Stimulated activated CD8-positive, alpha-beta memory T cell treated with anti-CD3 and anti-CD28 coated beads, Interleukin-12 subunit alpha, Interleukin-12 subunit beta, amount 100 ng/mL, for 1 hour (primary cell): ENCODE data around the gene DARS2.
A peak's percentile ranks its signal among the peaks of the same experiment; 100 is the strongest.
"Not testable (repeated sequence)": the region's sequence is repeated elsewhere in the genome, so short reads cannot be mapped to it uniquely, and the experiment has no call there.

Source experiments
- DNase-seq: peaks from one replicate; pipeline ENCODE4 v3.0.0-alpha.2; 2020; ENCODE audit warnings: low read depth

Gene DARS2

DNA sequence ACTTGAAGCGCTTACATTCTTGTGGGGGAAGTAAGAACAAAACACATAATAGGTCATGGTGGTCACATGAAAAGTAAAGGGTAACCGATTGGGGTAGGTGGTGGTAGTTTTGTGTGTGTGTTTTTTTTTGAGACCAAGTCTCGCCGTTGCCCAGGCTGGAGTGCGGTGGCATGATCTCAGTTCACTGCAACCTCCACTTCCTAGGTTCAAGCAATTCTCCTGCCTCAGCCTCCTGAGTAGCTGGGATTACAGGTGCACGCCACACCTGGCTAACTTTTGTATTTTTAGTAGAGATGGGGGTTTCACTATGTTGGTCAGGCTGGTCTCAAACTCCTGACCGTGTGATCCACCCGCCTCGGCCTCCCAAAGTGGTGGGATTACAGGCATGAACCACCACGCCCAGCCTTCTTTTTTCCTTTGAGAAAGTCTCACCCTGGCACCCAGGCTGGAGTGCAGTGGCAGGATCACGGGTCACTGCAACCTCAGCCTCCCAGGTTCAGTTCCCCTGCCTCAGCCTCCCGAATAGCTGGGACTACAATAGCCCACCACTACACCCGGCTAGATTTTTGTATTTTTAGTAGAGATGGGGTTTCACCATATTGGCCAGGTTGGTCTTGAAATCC, 37.8 kb downstream of the DARS2 start:
- not testable (repeated sequence) for DNase-seq

DNA sequence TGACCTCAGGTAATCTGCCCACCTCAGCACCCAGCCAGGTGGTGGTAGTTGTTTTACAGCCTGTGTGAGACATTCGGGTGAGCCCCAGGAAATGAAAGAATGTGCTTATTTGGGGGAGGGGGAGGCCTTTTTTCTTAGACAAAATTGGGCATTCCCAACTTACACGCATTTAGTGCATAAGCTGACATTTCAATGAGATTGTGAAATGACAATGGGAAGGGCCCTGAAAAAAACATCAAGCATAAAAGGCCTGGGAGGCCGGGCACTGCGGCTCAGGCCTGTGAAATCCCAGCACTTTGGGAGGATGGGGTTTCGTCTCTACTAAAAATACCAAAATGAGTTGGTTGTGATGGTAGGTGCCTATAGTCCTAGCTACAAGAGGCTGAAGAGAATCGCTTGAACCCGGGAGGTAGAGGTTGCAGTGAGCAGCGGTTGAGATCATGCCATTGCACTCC, 38.3 kb downstream of the DARS2 start:
- DNase-seq, result no peak

DNA sequence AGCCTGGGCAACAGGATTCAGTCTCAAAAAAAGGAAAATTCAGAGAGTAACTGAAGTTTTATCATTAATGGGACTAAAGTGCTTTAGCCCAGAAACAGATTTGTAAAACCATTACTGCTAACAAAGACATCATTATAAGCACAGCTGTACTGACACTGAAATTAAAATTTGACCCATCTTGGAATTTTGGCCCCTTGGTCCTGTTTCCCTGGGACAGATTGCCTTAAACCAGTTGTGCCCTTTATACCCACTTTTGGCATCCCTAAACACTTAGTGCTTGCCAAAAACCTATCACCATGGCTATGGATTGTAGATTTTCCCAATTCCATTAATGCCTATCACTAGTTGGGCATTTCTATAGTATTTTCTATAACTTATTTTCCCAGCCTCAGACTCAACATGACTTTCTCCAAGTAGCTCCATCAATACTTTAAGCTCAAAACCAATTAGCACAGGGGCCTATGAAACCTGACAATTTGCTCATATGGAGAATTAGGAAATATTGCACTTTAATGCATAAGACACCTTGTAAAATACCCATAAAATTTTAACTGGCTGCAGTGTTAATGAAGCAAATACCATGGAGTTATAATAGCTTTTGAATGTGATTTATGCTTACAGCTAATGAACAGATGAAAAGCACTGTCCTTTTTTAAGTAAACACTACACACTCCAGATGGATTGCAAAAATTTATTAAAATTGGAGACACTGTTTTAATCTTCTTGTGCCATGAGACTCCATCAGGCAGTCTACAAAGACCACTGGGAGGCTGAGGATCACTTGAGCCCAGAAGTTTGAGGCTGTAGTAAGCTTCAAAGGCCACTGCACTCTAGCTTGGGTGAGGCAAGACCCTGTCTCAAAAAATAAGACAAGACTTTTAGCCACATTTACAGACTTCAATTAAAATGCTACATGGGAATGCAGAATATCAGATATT, 39.0 kb downstream of the DARS2 start:
- DNase-seq, result no peak

DNA sequence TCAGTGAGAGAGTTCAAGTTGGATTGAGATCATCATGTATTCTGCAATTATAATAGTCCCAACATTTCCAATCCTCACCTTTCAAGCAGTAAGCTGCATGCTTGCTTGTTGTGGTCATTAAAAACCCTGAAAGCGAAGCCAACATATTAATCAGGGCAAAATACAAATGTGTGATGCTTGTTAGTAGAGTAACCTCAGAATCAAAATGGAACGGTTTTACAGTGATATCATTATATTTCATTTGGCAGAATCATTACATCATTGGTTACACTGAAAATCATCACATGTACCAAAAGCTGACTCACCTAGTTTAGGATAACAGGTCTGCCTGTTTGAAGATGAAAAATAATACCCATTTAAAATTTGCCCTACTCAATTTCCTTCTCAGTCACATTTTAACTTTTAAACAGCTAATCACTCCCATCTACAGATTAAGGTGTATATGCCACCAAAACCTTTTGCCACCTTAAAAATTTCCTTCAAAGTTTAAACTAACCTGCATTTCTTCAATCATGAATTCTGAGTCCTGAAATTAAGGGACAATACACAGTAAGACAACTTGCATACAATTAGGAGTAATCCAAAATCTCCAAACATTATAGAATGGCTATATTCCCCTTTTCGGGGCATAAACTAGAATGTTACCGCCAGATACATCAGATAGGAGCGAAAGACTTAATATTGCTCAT, 39.9 kb downstream of the DARS2 start:
- DNase-seq, result no peak

DNA sequence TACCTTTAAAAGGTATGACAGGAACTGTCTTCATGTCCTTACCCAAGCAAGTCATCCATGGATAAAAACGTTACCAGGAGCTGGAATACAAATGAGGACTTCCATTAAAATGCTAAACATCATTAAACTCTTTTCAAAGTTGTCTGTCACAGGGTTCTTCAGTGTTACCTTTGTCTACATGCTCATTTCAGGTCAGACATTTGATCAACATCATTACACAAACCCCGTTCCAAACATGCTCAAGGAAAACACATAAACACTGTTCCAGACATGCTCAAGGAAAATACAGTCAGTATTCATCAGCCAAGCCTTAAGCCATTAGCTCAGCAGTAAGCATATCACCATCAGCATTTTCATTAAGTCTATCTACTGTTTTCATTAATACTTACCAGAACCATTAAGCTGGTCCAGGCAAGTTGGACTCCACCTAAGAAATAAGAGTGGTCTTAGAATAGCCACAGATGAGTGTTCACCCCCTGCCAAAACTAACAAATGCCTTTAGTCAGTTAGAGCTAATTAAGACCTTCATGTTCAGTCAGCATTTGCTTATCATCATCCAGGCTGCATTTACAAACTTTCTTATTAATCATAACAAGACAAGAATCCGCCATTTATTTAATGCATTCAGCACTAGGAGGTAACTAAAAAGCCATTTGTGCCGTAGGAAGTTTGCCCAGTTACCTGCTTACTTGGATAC, 41.1 kb downstream of the DARS2 start:
- DNase-seq, result no peak

DNA sequence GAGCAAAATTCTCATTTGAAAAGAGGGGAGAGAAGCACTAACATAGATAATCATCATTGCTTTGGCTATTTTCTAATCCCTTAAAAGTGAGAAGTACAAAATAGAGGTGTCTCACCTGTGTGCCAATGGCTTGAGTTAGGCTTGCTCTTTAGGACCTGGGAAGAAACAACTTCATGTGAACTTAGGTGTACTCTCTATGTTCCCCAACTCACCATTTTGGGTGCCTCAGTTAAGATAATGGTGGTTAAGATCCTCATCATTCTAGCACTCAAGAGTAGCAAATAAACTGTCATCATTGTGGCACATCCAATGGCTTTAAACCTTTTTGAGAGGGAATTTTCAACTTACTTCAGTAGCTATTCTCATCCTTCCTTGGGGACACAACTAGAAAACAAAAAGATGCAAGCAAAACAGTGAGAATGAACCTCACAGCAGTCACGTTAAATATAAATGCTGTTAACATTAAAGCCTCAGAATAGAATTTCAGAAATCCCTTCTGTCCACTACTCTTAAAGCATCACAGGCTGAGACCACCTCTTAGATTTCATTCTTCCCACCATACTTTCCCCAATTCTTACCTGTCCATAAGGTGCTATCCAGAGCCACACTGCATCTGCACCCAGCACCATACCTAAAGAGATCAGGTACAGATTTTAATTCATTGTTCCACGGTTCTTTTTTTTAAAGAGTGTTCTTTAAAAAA, 42.1 kb downstream of the DARS2 start:
- no peak for DNase-seq

DNA sequence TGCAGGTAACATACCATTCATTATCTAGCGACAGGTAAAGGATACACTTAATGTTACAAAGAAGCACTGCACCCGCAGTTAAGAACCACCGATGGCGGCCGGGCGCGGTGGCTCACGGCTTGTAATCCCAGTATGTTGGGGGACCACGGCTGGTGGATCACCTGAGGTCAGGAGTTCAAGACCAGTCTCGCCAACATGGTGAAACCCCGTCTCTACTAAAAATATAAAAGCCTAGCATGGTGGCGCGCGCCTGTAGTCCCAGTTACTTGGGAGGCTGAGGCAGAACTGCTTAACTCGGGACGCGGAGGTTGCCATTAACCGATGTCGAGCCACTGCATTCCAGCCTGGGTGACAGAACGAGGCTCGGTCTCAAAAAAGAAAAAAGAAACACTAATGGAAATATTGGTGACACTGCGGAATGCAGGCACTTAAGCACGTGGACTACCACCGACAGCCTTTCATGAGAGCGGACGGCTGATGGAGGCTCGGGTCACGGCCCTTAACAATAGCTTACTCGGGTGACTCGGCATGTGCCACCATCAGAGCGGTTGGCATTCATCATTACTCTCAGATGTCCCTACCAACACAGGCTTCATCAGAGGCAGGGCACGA, 42.8 kb downstream of the DARS2 start:
- peak; percentile 29 for DNase-seq

DNA sequence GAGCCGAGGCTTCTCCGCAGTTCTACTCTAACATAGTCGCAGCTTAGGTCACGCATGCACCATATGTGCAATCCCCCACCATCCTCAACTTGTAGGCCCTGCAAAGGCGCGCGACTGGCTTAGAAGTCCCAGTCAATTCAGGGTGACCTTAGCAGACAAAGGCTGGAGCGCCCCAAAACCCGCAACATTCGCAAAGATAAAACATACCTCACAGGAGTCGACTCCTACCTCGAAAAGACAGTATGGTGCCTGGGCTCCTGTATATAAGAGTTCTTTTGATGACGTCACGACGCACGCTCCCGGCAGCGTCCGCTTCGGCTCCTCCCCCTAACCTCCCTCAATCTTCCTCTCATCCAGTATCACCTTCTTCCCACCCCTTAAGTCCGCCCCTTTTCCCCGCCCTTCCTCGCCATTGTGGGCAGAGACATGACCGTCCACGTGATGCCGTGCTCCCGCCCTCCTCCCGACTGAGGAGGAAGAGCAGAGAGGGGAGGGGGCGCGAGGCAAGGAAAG, 43.3 kb downstream of the DARS2 start, which contains the start of gene GAS5:
Gene GAS5 (minus strand): TSS at position 237 of the 513 bp plus-strand sequence.
- peak; percentile 97 for DNase-seq

DNA sequence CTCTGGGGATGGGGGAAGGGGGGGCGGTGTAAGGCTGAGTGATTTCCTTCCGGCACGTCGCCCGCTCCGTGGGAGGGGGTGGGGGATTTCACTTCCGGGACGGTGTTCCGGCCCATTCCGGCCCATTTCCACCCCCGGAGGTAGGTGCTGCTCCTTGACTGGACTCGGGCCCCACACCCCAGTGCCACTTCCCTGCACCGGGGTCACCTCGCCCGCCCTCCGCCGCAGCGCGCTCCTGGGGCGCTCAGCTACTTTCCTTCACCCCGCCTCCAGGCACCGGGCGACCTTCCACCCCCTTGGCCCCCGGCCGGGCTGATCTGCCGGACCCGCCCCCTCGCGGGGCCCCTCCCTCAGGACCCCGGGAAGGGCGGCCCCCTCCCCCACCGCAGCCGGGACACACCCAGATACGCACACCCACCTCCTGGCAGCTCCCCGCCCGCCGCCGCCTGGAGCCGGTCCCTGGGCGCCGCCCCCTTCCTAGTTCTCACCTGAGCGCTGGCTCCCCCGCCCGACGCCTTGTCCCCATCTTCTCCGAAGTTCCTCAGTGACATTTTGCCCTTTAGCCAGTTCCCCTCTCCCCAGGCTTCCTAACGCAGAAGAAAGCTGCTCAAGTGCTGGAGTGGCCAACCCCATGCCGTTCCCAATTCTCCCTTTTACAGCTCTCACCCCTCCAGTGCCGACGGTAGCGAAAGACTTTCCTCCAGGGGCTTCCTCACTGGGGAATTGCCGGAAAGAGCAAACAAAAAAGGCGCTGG, 44.0 kb downstream of the DARS2 start, which contains the start of gene ZBTB37:
Gene ZBTB37 (plus strand): TSS at position 115 of the 755 bp plus-strand sequence. CDS start 1,846 bp downstream, outside the sequence.
- peak; percentile 85 for DNase-seq

DNA sequence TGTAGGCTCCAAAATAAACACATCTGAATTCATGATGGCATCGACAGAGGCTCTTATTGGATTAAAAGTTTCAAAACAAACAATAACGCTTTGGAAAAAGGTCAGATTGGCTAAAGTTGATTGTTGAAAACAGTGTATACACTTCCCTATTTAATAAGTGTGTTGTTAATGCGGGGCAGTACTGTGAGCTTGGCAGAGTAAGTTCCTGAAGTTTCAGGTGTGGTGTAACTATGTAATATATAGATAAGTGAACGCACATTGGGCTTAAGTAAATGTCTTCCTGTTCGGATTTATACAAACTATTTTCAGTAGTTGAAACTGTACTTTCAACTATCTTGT, 44.5 kb downstream of the DARS2 start:
- no peak for DNase-seq

DNA sequence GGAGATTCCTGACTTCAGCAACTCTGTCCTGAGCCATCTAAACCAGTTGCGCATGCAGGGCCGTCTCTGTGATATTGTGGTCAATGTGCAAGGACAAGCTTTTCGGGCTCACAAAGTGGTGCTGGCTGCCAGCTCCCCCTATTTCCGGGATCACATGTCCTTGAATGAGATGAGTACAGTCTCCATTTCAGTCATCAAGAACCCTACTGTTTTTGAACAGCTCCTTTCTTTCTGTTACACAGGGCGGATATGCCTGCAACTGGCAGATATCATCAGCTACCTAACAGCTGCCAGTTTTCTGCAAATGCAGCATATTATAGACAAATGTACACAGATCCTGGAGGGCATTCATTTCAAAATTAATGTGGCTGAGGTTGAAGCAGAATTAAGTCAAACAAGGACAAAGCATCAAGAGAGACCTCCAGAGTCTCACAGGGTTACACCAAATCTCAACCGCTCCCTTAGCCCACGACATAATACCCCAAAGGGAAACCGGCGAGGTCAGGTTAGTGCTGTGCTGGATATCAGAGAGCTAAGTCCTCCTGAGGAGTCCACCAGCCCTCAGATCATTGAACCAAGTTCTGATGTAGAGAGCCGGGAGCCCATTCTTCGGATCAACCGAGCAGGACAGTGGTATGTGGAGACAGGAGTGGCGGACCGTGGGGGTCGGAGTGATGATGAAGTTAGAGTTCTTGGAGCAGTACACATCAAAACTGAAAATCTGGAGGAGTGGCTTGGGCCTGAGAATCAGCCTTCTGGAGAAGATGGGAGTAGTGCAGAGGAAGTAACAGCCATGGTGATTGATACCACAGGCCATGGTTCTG, 46.0 kb downstream of the DARS2 start:
- no peak for DNase-seq

DNA sequence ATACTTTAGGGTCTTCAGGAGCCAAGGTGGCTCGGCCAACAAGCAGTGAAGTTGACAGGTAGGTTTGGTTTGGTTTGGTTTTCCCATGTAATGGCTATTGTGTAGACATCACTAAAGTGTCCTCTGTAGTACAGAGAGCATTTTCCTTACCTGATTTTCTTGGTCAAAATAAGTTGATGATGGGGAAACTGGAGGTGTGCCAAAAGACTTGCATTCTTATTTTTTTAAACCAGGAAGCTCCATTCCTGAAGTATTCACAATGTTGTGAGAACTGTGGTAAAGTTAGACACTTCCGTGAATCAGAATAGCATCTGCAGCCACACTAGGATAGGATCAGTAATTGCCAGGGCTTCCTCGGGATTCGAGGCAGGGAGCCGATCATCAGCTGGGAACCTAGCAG, 46.6 kb downstream of the DARS2 start:
- no peak for DNase-seq

DNA sequence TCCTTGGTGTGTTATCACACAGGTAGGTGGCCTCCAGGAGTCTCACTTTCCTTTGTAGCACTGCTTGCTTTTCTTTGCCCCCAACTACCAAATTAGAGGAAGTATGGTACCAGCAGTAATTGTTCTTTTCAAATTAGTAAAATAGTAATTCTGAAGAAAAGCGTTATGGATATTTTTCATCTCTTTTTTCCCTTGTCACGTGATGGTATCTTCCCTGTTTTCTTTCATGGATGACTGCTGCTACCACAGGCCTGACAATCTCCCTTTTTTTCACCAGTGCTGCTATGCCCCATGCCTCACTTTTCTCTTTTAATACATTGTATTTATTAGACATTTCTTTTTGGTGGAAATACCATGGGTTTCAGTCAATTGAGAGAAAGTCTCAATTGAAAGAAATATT, 47.0 kb downstream of the DARS2 start:
- DNase-seq, result no peak

DNA sequence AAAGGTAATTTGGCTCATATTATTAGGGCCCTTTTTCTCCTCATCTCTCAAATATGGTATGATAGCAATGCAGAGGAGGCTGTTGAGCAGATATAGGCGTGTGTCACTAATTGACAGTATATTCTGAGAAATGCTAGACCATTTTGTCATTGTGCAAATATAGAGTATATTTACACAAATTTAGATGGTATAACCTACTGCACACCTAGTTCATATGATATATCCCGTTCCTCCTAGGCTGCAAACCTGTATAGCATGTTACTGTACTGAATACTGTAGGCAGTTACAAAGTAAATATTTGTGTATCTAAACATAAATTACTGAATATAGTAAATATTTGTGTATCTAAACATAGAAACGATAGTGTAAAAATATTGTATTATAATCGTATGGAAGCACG, 52.3 kb downstream of the DARS2 start:
- no peak for DNase-seq

DNA sequence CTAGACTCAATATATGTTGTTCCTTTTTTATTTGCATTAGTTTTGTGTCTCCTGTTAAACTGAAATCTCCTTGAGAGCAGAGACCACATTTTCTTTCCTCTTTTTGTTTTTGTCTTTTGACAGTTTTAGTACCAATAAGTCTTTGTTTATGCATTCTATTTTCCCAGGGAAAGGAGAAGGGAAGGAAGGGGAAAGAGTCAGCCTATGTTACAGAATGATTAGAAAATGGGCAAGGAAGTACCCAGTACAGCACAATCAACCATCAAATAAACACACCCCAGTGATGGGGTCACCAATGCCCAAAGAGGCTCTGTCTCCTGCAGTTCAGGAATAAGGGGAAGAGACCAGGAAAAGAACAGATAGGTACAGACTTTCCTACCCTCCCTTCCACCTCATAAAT, 53.8 kb downstream of the DARS2 start:
- DNase-seq, result no peak

DNA sequence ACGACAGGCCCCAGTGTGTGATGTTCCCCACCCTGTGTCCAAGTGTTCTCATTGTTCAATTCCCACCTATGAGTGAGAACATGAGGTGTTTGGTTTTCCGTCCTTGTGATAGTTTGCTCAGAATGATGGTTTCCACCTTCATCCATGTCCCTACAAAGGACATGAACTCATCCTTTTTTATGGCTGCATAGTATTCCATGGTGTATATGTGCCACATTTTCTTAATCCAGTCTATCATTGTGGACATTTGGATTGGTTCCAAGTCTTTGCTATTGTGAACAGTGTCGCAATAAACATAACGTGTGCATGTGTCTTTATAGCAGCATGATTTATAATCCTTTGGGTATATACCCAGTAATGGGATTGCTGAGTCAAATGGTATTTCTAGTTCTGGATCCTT, 56.6 kb downstream of the DARS2 start:
- not testable (repeated sequence) for DNase-seq

DNA sequence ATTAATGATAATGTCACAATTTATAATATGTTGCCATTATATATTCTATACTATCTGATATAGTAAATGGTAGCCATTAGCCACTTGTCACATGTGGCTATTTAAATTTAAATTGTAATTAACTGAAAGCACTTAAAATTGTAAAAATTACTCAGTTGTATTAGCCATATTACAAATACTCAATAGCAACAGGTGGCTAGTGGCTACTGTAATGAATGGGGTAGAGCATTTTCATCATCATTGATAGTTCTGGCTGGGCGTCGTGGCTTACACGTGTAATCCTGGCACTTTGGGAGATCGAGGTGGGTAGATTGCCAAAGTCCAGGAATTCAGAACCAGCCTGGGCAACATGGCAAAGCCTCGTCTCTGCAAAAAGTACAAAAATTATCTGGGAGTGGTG, 60.2 kb downstream of the DARS2 start:
- no peak for DNase-seq

DNA sequence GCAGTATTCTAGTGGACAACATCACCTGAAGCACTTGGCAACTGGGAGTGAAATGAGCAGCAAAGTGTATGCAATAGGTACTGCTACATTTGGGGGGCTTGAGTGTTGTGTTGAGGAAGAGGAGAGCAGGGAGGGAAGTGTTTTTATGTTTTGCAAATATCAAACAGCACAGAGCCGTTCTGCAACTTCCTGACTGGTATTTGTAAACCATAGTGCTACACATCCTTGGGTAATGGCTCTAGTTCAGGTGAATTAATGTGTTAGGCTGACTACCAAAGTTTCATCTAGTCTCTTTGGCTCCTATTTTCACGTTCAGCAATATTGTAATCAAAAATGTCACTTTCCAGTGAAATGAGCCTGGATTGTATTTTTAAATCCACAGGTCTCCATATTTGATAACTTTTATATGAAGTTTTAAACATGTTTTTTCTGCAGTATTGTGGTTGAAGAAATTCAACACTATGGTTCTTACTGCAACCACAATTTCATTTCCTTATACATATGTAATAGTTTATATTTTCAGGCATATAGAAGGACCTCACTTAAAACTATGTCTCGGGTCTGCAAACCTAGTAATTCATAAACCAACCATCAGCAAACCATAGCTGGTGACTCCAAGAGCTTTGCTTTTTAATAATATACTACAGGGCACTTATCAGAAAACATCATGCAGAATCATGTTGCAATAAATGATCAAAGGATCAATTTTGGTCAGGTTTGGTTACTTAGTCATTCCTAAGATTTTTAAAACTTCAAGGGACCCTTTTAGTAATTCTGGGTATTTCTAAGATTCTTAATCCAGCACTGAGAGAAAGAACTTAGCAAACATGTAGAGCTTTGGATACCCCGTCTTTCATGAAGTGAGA, 62.5 kb downstream of the DARS2 start:
- no peak for DNase-seq
